HUES6 (cell line): ENCODE measurements around the gene SMC1B.
A peak's percentile ranks its signal among the peaks of the same experiment; 100 is the strongest.

ENCODE experiments used
- H3K27ac ChIP-seq: 2 replicates; pipeline ENCODE4 v1.7.0; 2013; ENCODE audit warnings: low read depth, mild to moderate bottlenecking, low read length, inconsistent platforms
- H3K27me3 ChIP-seq: 2 replicates; pipeline ENCODE4 v1.6.1; 2013; ENCODE audit warnings: low read length; ENCODE audit not compliant: control insufficient read depth, insufficient read depth
- H3K36me3 ChIP-seq: 2 replicates; pipeline ENCODE4 v1.6.1; 2013; ENCODE audit warnings: low read length; ENCODE audit not compliant: control insufficient read depth, insufficient read depth
- H3K4me1 ChIP-seq: 2 replicates; pipeline ENCODE4 v1.6.1; 2013; ENCODE audit warnings: low read length; ENCODE audit not compliant: control insufficient read depth, insufficient read depth
- H3K4me3 ChIP-seq: 2 replicates; pipeline ENCODE4 v1.5.1; 2013; ENCODE audit warnings: low read depth, low read length
- H3K9ac ChIP-seq: one replicate; pipeline ENCODE4 v1.6.1; 2013; ENCODE audit warnings: mild to moderate bottlenecking, low read length
- H3K9me3 ChIP-seq: 2 replicates; pipeline ENCODE4 v1.6.1; 2013; ENCODE audit warnings: low read depth, low read length; ENCODE audit not compliant: control insufficient read depth, insufficient read depth

Gene SMC1B, protein sequence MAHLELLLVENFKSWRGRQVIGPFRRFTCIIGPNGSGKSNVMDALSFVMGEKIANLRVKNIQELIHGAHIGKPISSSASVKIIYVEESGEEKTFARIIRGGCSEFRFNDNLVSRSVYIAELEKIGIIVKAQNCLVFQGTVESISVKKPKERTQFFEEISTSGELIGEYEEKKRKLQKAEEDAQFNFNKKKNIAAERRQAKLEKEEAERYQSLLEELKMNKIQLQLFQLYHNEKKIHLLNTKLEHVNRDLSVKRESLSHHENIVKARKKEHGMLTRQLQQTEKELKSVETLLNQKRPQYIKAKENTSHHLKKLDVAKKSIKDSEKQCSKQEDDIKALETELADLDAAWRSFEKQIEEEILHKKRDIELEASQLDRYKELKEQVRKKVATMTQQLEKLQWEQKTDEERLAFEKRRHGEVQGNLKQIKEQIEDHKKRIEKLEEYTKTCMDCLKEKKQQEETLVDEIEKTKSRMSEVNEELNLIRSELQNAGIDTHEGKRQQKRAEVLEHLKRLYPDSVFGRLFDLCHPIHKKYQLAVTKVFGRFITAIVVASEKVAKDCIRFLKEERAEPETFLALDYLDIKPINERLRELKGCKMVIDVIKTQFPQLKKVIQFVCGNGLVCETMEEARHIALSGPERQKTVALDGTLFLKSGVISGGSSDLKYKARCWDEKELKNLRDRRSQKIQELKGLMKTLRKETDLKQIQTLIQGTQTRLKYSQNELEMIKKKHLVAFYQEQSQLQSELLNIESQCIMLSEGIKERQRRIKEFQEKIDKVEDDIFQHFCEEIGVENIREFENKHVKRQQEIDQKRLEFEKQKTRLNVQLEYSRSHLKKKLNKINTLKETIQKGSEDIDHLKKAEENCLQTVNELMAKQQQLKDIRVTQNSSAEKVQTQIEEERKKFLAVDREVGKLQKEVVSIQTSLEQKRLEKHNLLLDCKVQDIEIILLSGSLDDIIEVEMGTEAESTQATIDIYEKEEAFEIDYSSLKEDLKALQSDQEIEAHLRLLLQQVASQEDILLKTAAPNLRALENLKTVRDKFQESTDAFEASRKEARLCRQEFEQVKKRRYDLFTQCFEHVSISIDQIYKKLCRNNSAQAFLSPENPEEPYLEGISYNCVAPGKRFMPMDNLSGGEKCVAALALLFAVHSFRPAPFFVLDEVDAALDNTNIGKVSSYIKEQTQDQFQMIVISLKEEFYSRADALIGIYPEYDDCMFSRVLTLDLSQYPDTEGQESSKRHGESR

DNA sequence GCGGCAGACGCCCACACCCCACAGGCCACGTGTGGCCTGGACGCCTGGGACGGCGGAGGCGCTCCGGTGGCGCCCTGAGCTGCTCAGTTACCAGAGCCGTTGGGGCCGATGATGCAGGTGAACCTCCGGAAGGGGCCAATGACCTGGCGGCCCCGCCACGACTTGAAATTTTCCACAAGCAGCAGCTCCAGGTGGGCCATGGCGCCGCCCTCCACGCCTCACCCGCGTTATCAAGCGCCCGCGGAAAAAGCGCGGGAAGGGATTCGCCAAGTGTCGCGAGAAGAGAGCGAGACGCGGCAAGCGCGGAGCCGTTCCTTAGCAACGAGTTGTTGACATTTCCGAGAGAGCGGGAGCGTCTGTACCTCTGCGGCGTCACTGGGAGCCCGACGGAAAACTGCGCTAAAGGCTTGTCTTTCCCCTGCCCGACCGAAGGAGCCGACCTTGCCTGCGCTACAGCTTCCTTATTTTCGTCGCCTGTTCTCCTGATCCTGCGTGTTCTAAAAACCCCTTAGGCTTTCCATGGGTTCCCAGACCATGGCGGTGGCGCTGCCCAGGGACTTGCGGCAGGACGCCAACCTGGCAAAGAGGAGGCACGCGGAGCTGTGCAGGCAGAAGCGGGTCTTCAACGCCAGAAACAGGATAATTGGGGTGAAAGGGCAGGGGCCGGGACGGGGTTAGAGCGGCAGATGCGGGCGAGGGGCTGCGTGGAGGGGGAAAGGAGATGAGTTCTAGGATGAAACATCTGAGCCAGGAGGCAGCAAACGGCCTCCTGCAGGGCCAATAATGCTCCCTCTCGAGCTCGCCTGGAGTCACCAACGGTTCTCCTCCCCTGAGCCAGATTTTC is at the start of gene SMC1B, which contains the start of gene RIBC2:
Gene SMC1B (minus strand): TSS at position 232 of the 844 bp plus-strand sequence. CDS start 32 bp downstream, at position 200.
Gene RIBC2 (plus strand): TSS at position 326 of the 844 bp plus-strand sequence. CDS start 194 bp downstream, at position 520.
- H3K4me1 ChIP-seq, result no peaks in the 10 kb centered on the region; the same call in 1 of the 2 replicates
- H3K4me3 ChIP-seq, result peak within 1 kb of the TSS; percentile 68
- peaks cover 8% of the 10 kb centered on the region; the same call in 1 of the 2 replicates for H3K9me3 ChIP-seq
- no peaks in the 10 kb centered on the region for H3K36me3 ChIP-seq
- H3K27ac ChIP-seq, result no peak within 1 kb of the TSS
- H3K9ac ChIP-seq, result peak within 1 kb of the TSS; percentile 89
- H3K27me3 ChIP-seq, result peaks cover 24% of the 10 kb centered on the region

DNA sequence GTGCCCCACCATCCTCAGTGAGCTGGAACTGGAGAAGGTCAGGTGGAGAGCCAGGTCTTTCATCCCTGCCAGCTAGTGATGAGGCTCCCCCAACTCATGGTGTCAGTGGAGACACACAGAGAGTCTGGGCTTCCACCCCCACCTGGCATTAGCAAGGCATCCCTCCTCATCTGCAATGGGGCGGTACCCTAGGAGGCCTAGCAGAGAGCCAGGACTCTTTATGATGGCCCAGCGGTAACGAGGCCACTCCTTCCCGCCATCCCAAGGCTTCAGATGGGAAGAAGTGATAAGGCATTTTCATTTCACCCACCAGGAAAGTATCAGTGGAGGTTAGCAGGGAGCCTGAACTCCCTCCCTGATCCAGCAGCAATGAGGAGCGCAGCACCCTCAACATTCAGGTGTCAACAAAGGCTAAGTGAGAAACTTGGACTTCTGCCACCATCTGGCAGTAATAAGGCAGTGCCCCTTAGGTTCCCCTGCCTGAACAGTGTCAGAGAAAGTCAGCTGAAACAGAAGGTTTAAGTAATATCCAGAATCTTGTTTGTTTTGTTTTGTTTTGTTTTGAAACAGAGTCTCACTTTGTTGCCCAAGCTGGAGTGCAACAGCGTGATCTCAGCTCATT is 48.7 kb upstream of the SMC1B start:
- no peaks in the 10 kb centered on the region for H3K36me3 ChIP-seq
- H3K9me3 ChIP-seq, result peaks cover 6% of the 10 kb centered on the region; the same call in 1 of the 2 replicates
- H3K27me3 ChIP-seq, result no peaks in the 10 kb centered on the region
- H3K27ac ChIP-seq, result no peak overlapping the region
- H3K9ac ChIP-seq, result no peak overlapping the region
- no peak overlapping the region for H3K4me3 ChIP-seq
- no peaks in the 10 kb centered on the region for H3K4me1 ChIP-seq

DNA sequence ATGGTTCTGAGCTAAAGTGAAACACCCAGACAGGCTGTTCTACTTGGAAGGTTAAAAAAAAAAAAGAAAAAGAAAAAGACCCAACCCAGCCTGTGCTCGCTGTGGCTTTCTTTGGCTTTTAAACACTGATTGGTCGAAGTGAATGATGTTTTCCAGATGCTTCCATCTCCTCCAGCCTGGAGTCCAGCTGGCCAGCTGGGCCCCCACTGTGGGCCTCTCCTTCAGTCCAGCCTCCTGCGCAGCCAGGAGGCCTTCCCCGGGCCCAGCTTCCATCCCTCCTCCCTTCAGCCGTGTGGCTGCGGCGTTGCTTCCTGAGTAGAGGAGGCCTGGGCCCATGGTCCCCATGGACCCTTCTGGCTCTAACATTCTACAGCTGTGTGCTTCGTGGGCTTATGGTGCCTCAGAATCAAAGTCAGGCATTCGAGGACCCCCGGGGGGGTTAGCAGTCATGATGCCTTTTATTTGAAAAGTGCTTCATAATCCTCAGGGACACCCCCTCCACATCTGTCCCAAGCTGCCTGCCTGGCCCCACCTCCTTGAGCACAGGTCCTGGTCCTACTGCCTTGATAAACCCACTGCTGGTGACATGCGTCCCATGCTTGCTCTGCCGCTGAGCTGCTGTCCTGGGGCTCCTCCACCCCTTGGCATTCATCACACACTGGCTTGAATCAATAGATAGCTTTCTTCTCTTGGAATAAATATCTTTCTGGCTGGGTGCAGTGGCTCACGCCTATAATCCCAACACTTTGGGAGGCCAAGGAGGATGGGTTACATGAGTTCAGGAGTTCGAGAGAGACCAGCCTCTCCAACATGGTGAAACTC is 47.1 kb upstream of the SMC1B start:
- Histone ChIP-seq H3K36me3 (no peaks in the 10 kb centered on the region), H3K27ac (no peak overlapping the region), H3K9me3 (peaks cover 6% of the 10 kb centered on the region; the same call in 1 of the 2 replicates), H3K4me3 (no peak overlapping the region), H3K4me1 (no peaks in the 10 kb centered on the region), H3K9ac (no peak overlapping the region), H3K27me3 (no peaks in the 10 kb centered on the region)

DNA sequence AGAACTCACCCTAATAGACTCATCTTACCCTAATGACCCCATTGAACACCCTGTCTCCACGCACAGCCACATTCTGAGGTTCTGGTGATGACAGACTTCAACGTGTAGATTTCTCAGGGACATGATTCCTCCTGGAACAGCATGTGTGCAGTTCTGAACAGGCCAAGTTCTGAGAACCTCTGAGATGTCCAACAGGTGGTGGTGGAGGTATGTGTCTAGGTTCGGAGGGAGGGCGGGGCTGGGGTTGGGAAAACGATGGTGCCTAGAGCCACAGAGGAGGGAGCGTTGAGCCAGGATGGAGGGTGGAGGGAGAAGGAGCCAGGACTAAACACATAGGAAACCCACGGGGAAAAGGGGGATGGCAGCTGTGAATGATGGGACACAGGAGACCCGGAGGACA is 45.8 kb upstream of the SMC1B start:
- Histone ChIP-seq H3K27me3 (no peaks in the 10 kb centered on the region), H3K36me3 (no peaks in the 10 kb centered on the region), H3K4me3 (no peak overlapping the region), H3K27ac (no peak overlapping the region), H3K9me3 (peaks cover 6% of the 10 kb centered on the region; the same call in 1 of the 2 replicates), H3K4me1 (no peaks in the 10 kb centered on the region), H3K9ac (no peak overlapping the region)

DNA sequence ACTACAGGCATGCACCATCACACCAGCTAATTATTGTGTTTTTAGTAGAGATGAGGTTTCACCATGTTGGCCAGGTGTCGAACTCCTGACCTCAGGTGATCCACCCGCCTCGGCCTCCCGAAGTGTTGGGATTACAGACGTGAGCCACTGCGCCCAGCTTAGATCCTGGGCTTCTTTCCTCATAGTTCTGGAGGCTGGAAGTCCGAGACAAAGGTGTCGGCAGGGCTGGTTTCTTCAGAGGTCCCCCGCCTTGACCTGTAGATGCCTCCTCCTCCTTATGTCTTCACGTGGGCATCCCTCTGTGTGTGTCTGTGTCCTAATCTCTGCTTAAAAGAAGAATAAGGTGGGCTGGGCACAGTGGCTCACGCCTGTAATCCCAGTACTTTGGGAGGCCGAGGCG is 45.1 kb upstream of the SMC1B start:
- Histone ChIP-seq H3K27me3 (no peaks in the 10 kb centered on the region), H3K27ac (no peak overlapping the region), H3K4me1 (no peaks in the 10 kb centered on the region), H3K4me3 (no peak overlapping the region), H3K9ac (no peak overlapping the region), H3K9me3 (peaks cover under 1% of the 10 kb centered on the region; the same call in 1 of the 2 replicates), H3K36me3 (no peaks in the 10 kb centered on the region)

DNA sequence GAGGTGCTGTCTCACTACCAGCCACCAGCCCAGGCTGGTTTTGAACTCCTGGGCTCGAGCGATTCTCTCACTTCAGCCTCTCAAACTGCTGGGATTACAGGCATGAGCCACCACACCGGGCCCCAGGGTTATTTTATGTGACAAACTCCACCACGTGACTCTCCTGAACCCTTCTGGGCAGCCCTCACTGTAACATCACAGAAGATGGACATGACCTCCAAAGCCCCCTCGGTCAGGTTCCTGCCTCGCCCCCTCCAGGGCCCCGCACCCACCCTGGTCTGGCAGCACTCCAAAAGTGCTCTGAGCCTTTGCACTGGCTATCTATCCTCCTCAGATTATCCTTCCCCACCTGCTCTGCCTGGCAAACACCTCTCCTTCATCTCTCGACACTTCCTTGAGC is 43.4 kb upstream of the SMC1B start:
- Histone ChIP-seq H3K9ac (no peak overlapping the region), H3K27me3 (no peaks in the 10 kb centered on the region), H3K27ac (no peak overlapping the region), H3K4me3 (no peak overlapping the region), H3K4me1 (no peaks in the 10 kb centered on the region), H3K9me3 (no peaks in the 10 kb centered on the region), H3K36me3 (no peaks in the 10 kb centered on the region)

DNA sequence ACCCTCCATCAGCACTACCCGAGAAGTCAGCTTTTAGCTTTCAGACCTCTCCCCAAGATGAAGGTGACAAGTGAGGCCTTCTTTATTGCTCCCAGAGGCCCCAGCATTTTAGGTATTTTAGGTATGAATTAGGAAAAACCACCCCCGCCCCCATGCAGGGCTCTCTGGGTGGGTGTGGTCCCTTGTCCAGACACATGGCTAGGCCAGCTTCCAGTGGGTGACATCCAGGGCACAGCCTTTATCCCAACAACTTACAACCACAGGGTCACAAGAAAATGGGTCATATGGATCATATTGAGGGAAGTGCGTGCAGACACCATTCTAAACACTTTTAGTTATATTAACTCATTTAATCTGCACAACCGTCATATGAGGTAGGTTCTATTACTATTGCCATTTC is 42.2 kb upstream of the SMC1B start:
- no peaks in the 10 kb centered on the region for H3K9me3 ChIP-seq

DNA sequence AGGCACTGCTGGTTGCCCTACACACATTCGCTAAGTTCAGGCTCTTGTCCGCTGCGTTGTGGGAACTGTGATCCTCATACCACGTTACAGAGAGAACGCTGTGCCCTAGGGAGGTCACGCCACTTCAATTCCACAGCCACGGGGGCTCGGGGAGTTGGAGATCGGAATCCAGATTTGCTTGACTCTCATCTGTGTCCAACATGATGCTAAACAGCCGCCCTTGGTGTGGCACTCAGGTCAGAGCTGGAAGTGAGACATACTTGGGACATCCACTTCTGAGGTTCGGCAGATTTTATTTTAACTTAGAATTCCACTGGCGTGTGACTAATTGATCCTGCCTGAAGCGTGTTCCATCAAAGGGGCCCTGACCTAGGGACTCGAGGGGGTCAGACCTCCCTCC is 41.8 kb upstream of the SMC1B start:
- Histone ChIP-seq H3K4me1 (no peaks in the 10 kb centered on the region), H3K9me3 (no peaks in the 10 kb centered on the region), H3K27me3 (no peaks in the 10 kb centered on the region), H3K27ac (no peak overlapping the region), H3K9ac (no peak overlapping the region), H3K36me3 (no peaks in the 10 kb centered on the region), H3K4me3 (no peak overlapping the region)

More for the DNA sequence above, 42.2 kb upstream of the SMC1B start:
- H3K27ac ChIP-seq, result no peak overlapping the region
- no peaks in the 10 kb centered on the region for H3K36me3 ChIP-seq
- H3K4me1 ChIP-seq, result no peaks in the 10 kb centered on the region
- no peak overlapping the region for H3K9ac ChIP-seq
- H3K27me3 ChIP-seq, result no peaks in the 10 kb centered on the region
- H3K4me3 ChIP-seq, result no peak overlapping the region

DNA sequence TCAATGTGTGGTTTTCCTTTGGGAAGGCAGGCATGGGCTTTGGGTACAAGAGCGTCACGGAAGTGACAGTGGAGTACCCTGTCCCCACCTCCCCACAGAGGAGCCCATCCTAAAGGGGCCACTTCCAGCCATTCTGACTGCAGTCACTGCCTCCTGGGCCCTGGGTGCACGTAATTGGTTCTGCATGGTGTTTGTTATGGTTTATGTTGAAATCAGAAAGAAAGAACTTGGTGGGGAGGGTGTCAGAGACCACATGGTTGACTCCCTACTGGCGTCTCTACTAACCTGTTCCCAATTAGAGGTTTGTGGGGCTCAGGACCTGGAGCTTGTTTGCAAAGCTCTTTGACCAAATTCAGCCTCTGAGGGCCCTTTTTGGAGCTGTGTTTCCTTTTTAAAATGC is 40.9 kb upstream of the SMC1B start:
- H3K4me3 ChIP-seq, result no peak overlapping the region
- no peaks in the 10 kb centered on the region for H3K9me3 ChIP-seq
- H3K9ac ChIP-seq, result no peak overlapping the region
- H3K36me3 ChIP-seq, result no peaks in the 10 kb centered on the region
- no peak overlapping the region for H3K27ac ChIP-seq
- no peaks in the 10 kb centered on the region for H3K27me3 ChIP-seq
- no peaks in the 10 kb centered on the region for H3K4me1 ChIP-seq
